Loucy (cell line): ENCODE results near the gene RPRD2.

Source experiments
- CTCF ChIP-seq: fragments of 200-600 bp; sonication (generic); conservative IDR thresholded peaks from 2 replicates; pipeline ENCODE4 v1.5.1; 2014; ENCODE audit warnings: mild to moderate bottlenecking, antibody characterized with exemption, low read length
- EZH2phosphoT487 ChIP-seq: fragments of 200-600 bp; IDR thresholded peaks from 2 replicates; pipeline ENCODE4 v1.6.1; 2018; ENCODE audit warnings: antibody characterized with exemption, mild to moderate bottlenecking, moderate library complexity, borderline replicate concordance

- TF ChIP-seq CTCF (no peak), EZH2phosphoT487 (no peak)
Observed at GRCh38 chr1:150322310-150322709, 41.6 kb upstream of the RPRD2 start.
